Esophagus (tissue), 2 donors: Measurements from ENCODE around the gene CFAP74. TPM values are rescaled to one million over a fixed set of nuclear protein-coding genes. Genes with fewer than 3 reads are reported as not detected.
"Not testable (repeated sequence)": the region's sequence is repeated elsewhere in the genome, so short reads cannot be mapped to it uniquely, and the experiment has no call there.

Source experiments
- H3K27ac ChIP-seq, 2 donors: one replicate each; pipeline ENCODE4 v1.5.1; 2013; ENCODE audit warnings: low read depth in 2 of 2, mild to moderate bottlenecking in 2 of 2, inconsistent platforms in 1 of 2, low read length in 1 of 2, moderate library complexity in 1 of 2
- H3K27me3 ChIP-seq, 2 donors: one replicate each; pipeline ENCODE4 v1.6.1; 2013; ENCODE audit warnings: low read length in 2 of 2, control low read depth in 1 of 2, mild to moderate bottlenecking in 1 of 2; ENCODE audit not compliant: insufficient read depth in 2 of 2, control insufficient read depth in 1 of 2
- H3K36me3 ChIP-seq, 2 donors: one replicate each; pipeline ENCODE4 v1.6.1; 2013; ENCODE audit warnings: low read length in 1 of 2; ENCODE audit not compliant: control insufficient read depth in 2 of 2, insufficient read depth in 2 of 2
- H3K4me1 ChIP-seq, 2 donors: one replicate each; pipeline ENCODE4 v1.6.1; 2013; ENCODE audit warnings: low read length in 1 of 2; ENCODE audit not compliant: control insufficient read depth in 2 of 2, insufficient read depth in 2 of 2
- H3K4me3 ChIP-seq, 2 donors: one replicate each; pipeline ENCODE4 v1.5.1; 2013; ENCODE audit warnings: low read length in 2 of 2, mild to moderate bottlenecking in 2 of 2, low read depth in 1 of 2, moderate library complexity in 1 of 2
- H3K9me3 ChIP-seq, 2 donors: one replicate each; pipeline ENCODE4 v1.6.1; 2013; ENCODE audit warnings: mild to moderate bottlenecking in 2 of 2, low read depth in 1 of 2, low read length in 1 of 2, moderate library complexity in 1 of 2; ENCODE audit not compliant: control insufficient read depth in 2 of 2, insufficient read depth in 1 of 2
- WGBS, 2 donors: extraction: QIAGEN DNeasy Blood & Tissue Kit; methylation state at CpG; one replicate each; pipeline ENCODE4 v1.1.7; 2013; 5-methylcytosine and 5-hydroxymethylcytosine counted together
- polyA plus RNA-seq, 2 donors: library from polyadenylated mRNA; stranded (reverse); fragments of 200-250 nt; gene quantifications; one replicate each; pipeline ENCODE4 v1.2.3, GENCODE V29; 2013
- donor health status: healthy with polysubstance abuse.
- donor health status: Bipolar disorder and iron deficiency.

Gene CFAP74
- polyA plus RNA-seq, 2 donors = 0.04 TPM

DNA sequence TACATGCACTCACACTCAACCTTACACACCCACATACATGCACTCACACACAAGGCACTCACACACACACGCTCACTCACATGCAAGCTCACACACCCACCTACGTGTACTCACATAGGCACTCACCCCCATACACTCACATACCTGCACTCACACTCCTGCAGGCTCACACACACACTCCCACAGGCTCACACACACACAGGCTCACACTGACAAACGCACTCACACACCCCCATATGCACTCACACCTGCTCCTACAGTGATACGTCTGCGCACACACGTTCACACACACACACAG is 65.4 kb downstream of the CFAP74 start:
- Histone ChIP-seq H3K27me3 (peaks cover 0 to 2% of the 10 kb centered on the region in 2 donors), H3K27ac (no peak overlapping the region), H3K4me3 (no peak overlapping the region), H3K36me3 (no peaks in the 10 kb centered on the region), H3K4me1 (peaks cover 0 to 7% of the 10 kb centered on the region in 2 donors), H3K9me3 (peaks cover 0 to 2% of the 10 kb centered on the region in 2 donors)
- 75 to 77% methylated on average over 6 of the region's 6 CpGs for WGBS, 2 donors

DNA sequence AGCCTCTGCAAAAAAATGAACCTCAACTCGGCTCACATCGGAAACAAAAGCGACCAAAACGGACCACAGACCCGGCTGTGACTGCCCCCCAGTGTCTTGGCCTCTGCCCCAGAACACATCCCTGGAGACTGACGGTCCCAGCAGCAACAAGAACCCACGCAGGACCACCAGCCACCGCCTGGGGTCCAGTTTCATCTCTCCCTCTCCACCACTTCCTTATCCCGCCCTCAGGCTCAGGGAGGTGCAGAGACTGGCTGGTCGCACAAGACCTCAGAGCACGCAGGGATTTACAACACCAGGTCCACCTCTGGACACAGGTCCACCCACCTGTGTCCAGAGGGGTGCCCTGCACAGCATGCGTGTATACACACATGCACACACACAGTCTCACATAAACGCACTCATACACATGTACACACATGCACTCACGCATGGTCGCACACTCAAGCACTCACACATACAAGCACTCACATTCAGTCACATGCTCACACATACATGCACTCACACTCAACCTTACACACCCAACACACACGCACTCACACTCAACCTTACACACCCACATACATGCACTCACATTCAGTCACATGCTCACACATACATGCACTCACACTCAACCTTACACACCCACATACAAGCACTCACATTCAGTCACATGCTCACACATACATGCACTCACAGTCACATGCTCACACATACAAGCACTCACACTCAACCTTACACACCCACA is 65.9 kb downstream of the CFAP74 start:
- Histone ChIP-seq H3K4me1 (peaks cover 0 to 2% of the 10 kb centered on the region in 2 donors), H3K36me3 (no peaks in the 10 kb centered on the region), H3K27me3 (peaks cover 0 to 2% of the 10 kb centered on the region in 2 donors), H3K4me3 (no peak overlapping the region), H3K27ac (no peak overlapping the region), H3K9me3 (peaks cover 0 to 2% of the 10 kb centered on the region in 2 donors)
- WGBS, 2 donors = 67 to 69% methylated on average over 16 of the region's 16 CpGs

GRCh38 chr1:1937061-1937460 is 66.5 kb downstream of the CFAP74 start:
- WGBS, 2 donors = 55 to 70% methylated on average over 15 of the region's 15 CpGs

GRCh38 chr1:1934848-1935247 is 68.7 kb downstream of the CFAP74 start:
- H3K4me3 ChIP-seq, H3K9me3 ChIP-seq, H3K27ac ChIP-seq, H3K27me3 ChIP-seq, H3K4me1 ChIP-seq, H3K36me3 ChIP-seq: not testable (repeated sequence)
- 85 to 90% methylated on average over 4 to 8 of the region's 21 CpGs for WGBS, 2 donors

More at GRCh38 chr1:1937061-1937460, 66.5 kb downstream of the CFAP74 start:
- Histone ChIP-seq H3K27ac (no peak overlapping the region), H3K27me3 (peaks cover 0 to 2% of the 10 kb centered on the region in 2 donors), H3K36me3 (no peaks in the 10 kb centered on the region), H3K4me3 (no peak overlapping the region), H3K9me3 (peaks cover 0 to 2% of the 10 kb centered on the region in 2 donors), H3K4me1 (no peaks in the 10 kb centered on the region)

- Histone ChIP-seq H3K4me3 (no peak overlapping the region), H3K27ac (no peak overlapping the region), H3K9me3 (peaks cover 0 to 3% of the 10 kb centered on the region in 2 donors), H3K27me3 (no peaks in the 10 kb centered on the region), H3K4me1 (no peaks in the 10 kb centered on the region), H3K36me3 (no peaks in the 10 kb centered on the region)
- 84% methylated on average over 38 of the region's 38 CpGs for WGBS, 2 donors
Measured at GRCh38 chr1:1929639-1930545, 73.7 kb downstream of the CFAP74 start.

DNA sequence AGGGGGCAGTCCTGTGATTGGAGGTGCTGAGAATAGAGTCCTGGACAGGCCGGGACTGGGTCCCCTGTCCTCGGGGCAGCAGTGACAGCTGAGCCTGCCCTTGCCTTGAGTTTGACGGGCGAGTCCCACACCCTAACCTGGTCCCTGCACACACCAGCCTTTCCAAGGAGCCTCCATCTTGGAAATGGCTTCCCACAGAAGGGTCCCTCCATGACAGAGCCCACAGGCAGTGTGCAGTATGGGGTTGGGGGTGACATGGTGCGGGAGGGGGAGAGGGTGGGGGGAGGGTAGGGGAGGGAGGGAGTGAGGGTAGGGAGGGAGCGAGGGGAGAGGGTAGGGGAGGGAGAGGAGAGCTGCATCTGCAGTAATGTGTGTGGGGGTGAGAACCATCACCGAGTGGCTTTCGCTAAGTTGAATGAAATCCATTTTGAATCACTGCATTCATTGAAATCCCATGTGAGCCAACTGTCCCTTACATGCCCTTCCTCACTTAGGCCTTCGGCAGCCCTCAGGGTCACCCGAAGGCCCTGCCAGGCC is 74.4 kb downstream of the CFAP74 start:
- H3K27ac ChIP-seq = no peak overlapping the region
- H3K27me3 ChIP-seq = no peaks in the 10 kb centered on the region
- peaks cover 0 to 2% of the 10 kb centered on the region in 2 donors for H3K9me3 ChIP-seq
- no peak overlapping the region for H3K4me3 ChIP-seq
- WGBS, 2 donors = 63 to 64% methylated on average over 9 to 10 of the region's 10 CpGs
- H3K4me1 ChIP-seq = peaks cover 0 to 3% of the 10 kb centered on the region in 2 donors
- H3K36me3 ChIP-seq = no peaks in the 10 kb centered on the region

DNA sequence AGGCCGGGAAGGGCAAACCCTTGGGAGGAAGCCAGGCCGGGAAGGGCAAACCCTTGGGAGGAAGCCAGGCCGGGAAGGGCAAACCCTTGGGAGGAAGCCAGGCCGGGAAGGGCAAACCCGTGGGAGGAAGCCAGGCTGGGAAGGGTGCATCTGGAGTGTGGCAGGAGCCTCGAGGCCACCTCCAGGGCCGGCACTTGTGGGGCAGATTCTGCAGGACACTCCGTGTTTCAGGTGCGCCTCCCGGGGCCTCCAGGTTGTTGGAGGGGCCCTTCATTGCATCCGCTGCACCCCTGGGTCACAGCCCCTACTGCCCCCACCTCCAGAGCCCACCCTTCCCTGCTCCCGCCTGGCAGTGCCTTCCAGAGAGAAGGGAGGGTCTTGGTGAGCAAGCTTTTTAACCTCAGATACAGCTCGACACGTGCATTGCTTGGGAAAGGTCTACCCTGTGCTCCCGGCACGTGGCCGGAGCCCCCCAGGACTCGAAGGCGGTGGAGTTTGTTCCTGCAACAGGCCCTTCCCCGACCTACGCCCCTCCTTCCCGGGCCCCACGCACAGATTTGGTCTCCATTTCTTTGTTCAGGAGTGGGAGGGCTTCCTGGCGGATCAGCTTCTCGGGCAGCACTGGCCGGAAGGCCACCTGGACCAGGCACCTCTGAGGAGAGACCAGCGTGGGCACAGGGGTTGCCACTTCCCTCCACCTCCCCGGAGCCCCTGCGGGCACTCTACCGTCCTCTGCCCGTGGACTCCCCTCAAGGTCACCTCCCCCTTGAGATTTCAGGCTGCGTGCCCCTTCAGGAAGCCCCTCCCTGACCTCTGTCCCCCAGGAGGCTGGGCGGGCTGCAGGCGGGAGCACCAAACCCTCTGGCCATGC is 75.1 kb downstream of the CFAP74 start:
- WGBS, 2 donors = 63% methylated on average over 30 to 33 of the region's 34 CpGs
- H3K27ac ChIP-seq = no peak overlapping the region
- no peaks in the 10 kb centered on the region for H3K27me3 ChIP-seq
- no peaks in the 10 kb centered on the region for H3K36me3 ChIP-seq
- H3K4me1 ChIP-seq = peaks cover 0 to 3% of the 10 kb centered on the region in 2 donors
- H3K9me3 ChIP-seq = peaks cover 0 to 2% of the 10 kb centered on the region in 2 donors
- no peak overlapping the region for H3K4me3 ChIP-seq

DNA sequence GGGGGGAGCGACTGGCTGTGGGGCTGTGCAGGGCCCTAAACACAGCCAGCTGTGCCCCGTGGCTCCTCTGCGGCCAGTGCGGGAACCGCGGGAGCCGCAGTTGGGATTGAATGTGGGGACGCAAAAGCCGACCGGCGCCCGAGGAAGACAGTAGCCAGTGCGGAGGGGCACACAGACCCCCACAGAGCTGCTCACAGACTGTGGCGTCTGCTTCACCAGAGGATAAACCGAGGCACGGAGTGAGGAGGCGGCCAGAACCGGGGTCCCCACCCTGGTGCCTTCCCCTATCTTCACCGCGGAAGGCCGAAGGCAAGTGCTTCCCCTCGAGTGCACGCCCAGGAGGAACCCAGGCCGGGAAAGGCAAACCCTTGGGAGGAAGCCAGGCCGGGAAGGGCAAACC is 75.8 kb downstream of the CFAP74 start:
- 66 to 74% methylated on average over 25 of the region's 25 CpGs for WGBS, 2 donors
- H3K9me3 ChIP-seq = peaks cover 0 to 2% of the 10 kb centered on the region in 2 donors
- H3K36me3 ChIP-seq = no peaks in the 10 kb centered on the region
- no peak overlapping the region for H3K27ac ChIP-seq
- H3K4me1 ChIP-seq = peaks cover 0 to 3% of the 10 kb centered on the region in 2 donors
- H3K4me3 ChIP-seq = no peak overlapping the region
- no peaks in the 10 kb centered on the region for H3K27me3 ChIP-seq
